ENCODE results near the gene GOLGB1.

GRCh38 chr3:121720163-121720562, 29.4 kb downstream of the GOLGB1 start:
- TF ChIP-seq CTCF (IDR thresholded peaks at IDR 0.05) (no peak), POLR2A (IDR thresholded peaks at IDR 0.05) (no peak)

All from testis (tissue), 2 donors.